GM06990 (cell line): ENCODE results near the gene STKLD1.

Experiments
- DNase-seq: peaks from one replicate; pipeline ENCODE4 v3.0.0-alpha.2; 2011; ENCODE audit not compliant: insufficient read length; ENCODE audit errors: extremely low read depth
- H3K27me3 ChIP-seq: replicated peaks from 2 replicates; pipeline ENCODE4 v1.6.0; 2011; ENCODE audit warnings: low read length; ENCODE audit not compliant: control insufficient read depth, insufficient read depth
- H3K36me3 ChIP-seq: 2 replicates; pipeline ENCODE4 v1.5.1; 2011; ENCODE audit warnings: low read length; ENCODE audit not compliant: control insufficient read depth, insufficient read depth
- H3K4me3 ChIP-seq: replicated peaks from 2 replicates; pipeline ENCODE4 v1.5.1; 2011; ENCODE audit warnings: low read depth, mild to moderate bottlenecking, control low read depth, low read length
- CTCF ChIP-seq: IDR thresholded peaks from 2 replicates; pipeline ENCODE4 v1.5.1; 2011; ENCODE audit warnings: low read length, control low read depth, mild to moderate bottlenecking, inconsistent platforms; ENCODE audit not compliant: insufficient read depth, poor library complexity, severe bottlenecking

Gene STKLD1

GRCh38 chr9:133369933-133370332 is 6.2 kb upstream of the STKLD1 start:
- Histone ChIP-seq H3K27me3 (no peaks in the 10 kb centered on the region), H3K4me3 (no peak overlapping the region), H3K36me3 (peaks cover 49% of the 10 kb centered on the region)
- DNase-seq, result no peak
- no peak for TF ChIP-seq CTCF

- no peak for DNase-seq
- Histone ChIP-seq H3K27me3 (no peaks in the 10 kb centered on the region), H3K36me3 (peaks cover 46% of the 10 kb centered on the region), H3K4me3 (no peak overlapping the region)
- TF ChIP-seq CTCF, result no peak
Observed at GRCh38 chr9:133370685-133371084, 5.5 kb upstream of the STKLD1 start.

DNA sequence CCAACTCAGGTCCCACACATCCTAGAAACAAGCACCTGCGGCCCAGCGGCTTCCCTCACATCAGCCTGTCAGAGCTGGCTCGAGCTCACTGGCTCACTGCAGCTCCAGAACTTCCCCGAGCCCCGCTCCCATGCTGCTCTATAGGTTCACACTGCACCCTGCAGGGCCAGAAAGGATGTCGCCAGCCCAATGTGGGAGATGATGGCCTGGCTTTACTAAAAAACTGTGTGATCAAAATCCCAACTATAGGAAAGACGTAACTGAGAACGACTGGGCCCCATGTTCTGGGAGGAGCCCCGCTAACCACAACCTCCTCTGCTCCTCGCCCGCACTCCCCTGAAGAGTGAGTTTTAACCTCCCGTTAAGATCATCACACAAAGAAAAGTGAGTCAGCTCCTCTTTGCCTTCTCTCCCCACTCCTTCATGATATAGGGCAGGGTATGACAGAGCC is 4.9 kb upstream of the STKLD1 start:
- peaks cover 42% of the 10 kb centered on the region for H3K36me3 ChIP-seq
- peak; percentile 4 for TF ChIP-seq CTCF
- no peak for DNase-seq
- H3K4me3 ChIP-seq, result peak overlapping the region; percentile 27
- no peaks in the 10 kb centered on the region for H3K27me3 ChIP-seq

GRCh38 chr9:133372144-133372543 is 4.0 kb upstream of the STKLD1 start:
- Histone ChIP-seq H3K4me3 (peak overlapping the region; percentile 27; the same call in 1 of the 2 replicates), H3K36me3 (peaks cover 34% of the 10 kb centered on the region), H3K27me3 (no peaks in the 10 kb centered on the region)
- no peak for TF ChIP-seq CTCF
- no peak for DNase-seq

DNA sequence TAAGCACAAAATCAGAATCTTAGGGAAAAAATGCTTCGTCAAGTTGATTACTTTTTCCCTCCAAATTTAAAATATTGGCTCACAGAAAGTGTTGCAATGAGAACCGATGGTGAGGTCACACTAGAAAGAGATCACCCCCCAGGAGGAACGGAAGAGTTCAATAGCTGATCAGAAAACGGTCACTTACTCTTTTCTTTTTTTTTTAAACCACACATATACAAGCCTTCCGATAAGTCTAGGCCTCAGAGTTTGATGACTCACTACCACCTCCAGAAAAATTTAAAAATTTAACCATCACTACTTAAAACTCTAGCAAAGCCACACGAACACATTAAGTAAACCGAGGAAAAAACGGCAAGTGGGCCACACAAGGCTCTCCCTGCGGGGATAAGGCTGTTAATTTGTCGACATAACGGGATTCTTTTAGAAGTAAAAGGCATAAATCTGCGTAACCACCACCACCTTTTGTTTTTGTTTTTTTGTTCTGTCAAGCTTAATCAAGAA is 1.5 kb upstream of the STKLD1 start:
- DNase-seq, result no peak
- peaks cover 18% of the 10 kb centered on the region for H3K36me3 ChIP-seq
- TF ChIP-seq CTCF, result no peak
- H3K4me3 ChIP-seq, result peak overlapping the region; percentile 79
- H3K27me3 ChIP-seq, result no peaks in the 10 kb centered on the region
